GM23248 (cell line): ENCODE measurements around the gene APBA1. TPM values are rescaled to one million over a fixed set of nuclear protein-coding genes. Genes with fewer than 3 reads are reported as not detected.
A peak's percentile ranks its signal among the peaks of the same experiment; 100 is the strongest.
"Not testable (repeated sequence)": the region's sequence is repeated elsewhere in the genome, so short reads cannot be mapped to it uniquely, and the experiment has no call there.

Source experiments
- DNase-seq: peaks from one replicate; pipeline ENCODE4 v3.0.0-alpha.2; 2015
- H2AFZ ChIP-seq: fragments of 200-600 bp; sonication (generic); 2 replicates; pipeline ENCODE4 v1.6.1; 2016; ENCODE audit warnings: antibody characterized with exemption
- H3F3A ChIP-seq: fragments of 200-600 bp; sonication (generic); 2 replicates; pipeline ENCODE4 v1.6.1; 2016; ENCODE audit warnings: mild to moderate bottlenecking, antibody characterized with exemption, mixed run types; ENCODE audit not compliant: insufficient read depth
- H3K27ac ChIP-seq: fragments of 200-600 bp; sonication (generic); 2 replicates; pipeline ENCODE4 v1.5.1; 2016; ENCODE audit warnings: mild to moderate bottlenecking
- H3K27me3 ChIP-seq: fragments of 200-600 bp; sonication (generic); replicated peaks from 2 replicates; pipeline ENCODE4 v1.6.1; 2016; ENCODE audit warnings: mild to moderate bottlenecking; ENCODE audit not compliant: insufficient read depth
- H3K36me3 ChIP-seq: fragments of 200-600 bp; sonication (generic); 2 replicates; pipeline ENCODE4 v1.6.1; 2016; ENCODE audit warnings: low read depth, mild to moderate bottlenecking
- H3K4me1 ChIP-seq: fragments of 200-600 bp; sonication (generic); 2 replicates; pipeline ENCODE4 v1.6.1; 2016; ENCODE audit warnings: mild to moderate bottlenecking; ENCODE audit not compliant: insufficient read depth
- H3K4me2 ChIP-seq: fragments of 200-600 bp; sonication (generic); one replicate; pipeline ENCODE4 v1.6.1; 2016; ENCODE audit warnings: mild to moderate bottlenecking; ENCODE audit not compliant: unreplicated experiment
- H3K4me3 ChIP-seq: fragments of 200-600 bp; sonication (generic); 2 replicates; pipeline ENCODE4 v1.5.1; 2016; ENCODE audit warnings: mild to moderate bottlenecking
- H3K79me2 ChIP-seq: fragments of 200-600 bp; sonication (generic); 2 replicates; pipeline ENCODE4 v1.6.1; 2016; ENCODE audit warnings: mild to moderate bottlenecking; ENCODE audit not compliant: insufficient read depth
- H3K9ac ChIP-seq: fragments of 200-600 bp; sonication (generic); 2 replicates; pipeline ENCODE4 v1.6.1; 2016; ENCODE audit warnings: mild to moderate bottlenecking
- H3K9me2 ChIP-seq: fragments of 200-600 bp; sonication (generic); 2 replicates; pipeline ENCODE4 v1.6.1; 2016; ENCODE audit warnings: mixed run types, mild to moderate bottlenecking, moderate library complexity; ENCODE audit not compliant: insufficient read depth
- H3K9me3 ChIP-seq: fragments of 200-600 bp; sonication (generic); one replicate; pipeline ENCODE4 v1.6.1; 2017; ENCODE audit warnings: low read depth
- H4K20me1 ChIP-seq: fragments of 200-600 bp; sonication (generic); 2 replicates; pipeline ENCODE4 v1.6.0; 2016; ENCODE audit not compliant: insufficient read depth
- EZH2 ChIP-seq: fragments of 200-600 bp; sonication (generic); IDR thresholded peaks from 2 replicates; pipeline ENCODE4 v1.6.1; 2018; ENCODE audit warnings: antibody characterized with exemption, mild to moderate bottlenecking; ENCODE audit not compliant: insufficient read depth, poor library complexity, severe bottlenecking
- EZH2phosphoT487 ChIP-seq: fragments of 200-600 bp; sonication (generic); IDR thresholded peaks from 2 replicates; pipeline ENCODE4 v1.6.1; 2018; ENCODE audit warnings: antibody characterized with exemption, moderate library complexity, mild to moderate bottlenecking, low read depth; ENCODE audit not compliant: insufficient read depth
- WGBS, 2 experiments: methylation state at CpG; one replicate each; pipeline ENCODE4 v1.1.6; 2015 to 2017; ENCODE audit warnings: low lambda C conversion rate in 2 of 2, low coverage in 1 of 2; ENCODE audit errors: missing lambda C conversion rate in 2 of 2; 5-methylcytosine and 5-hydroxymethylcytosine counted together
- in situ Hi-C: fragments of 300-500 bp; cut with MboI; formaldehyde crosslinking; loops from 2 replicates; pipeline ENCODE4 v1.15.0; 2020
- polyA plus RNA-seq: library from polyadenylated mRNA; unstranded; fragments of >200 nt; fragmentation: Nextera tagmentation; extraction: Ambion mirVana; gene quantifications from 2 replicates; pipeline ENCODE4 v1.2.1, GENCODE V29; 2016
- total RNA-seq: library from RNA; depleted of rRNA; stranded (reverse); fragments of >200 nt; shearing (Covaris generic); gene quantifications from 2 replicates; pipeline ENCODE4 v1.2.3, GENCODE V29; 2014

The APBA1 gene
- total and polyA plus RNA-seq, 2 experiments from 2014 or later = 0.93 to 11.3 TPM

DNA sequence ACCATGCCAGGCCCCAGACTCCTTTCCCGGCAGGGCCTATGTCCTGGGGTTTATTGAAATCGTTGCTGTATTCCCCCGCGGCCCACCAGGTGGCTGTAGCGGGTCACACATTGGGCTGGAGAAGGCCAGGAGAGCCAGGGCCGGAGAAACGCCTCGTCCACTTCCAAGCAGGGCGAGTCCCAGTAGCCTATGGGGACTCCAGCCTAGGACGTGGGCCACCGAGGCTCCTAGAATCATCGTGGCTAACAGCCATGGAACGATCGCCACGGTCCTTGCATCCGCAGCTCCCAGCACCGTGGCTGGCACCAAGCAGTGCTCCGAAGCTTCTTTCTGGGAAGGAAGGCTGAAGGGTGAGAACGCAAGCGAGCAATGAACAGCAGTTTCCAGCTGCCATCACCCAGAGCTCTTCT lies 259.4 kb downstream of the APBA1 start:
- no peaks in the 10 kb centered on the region for H3K9me2 ChIP-seq
- H3K36me3 ChIP-seq = no peaks in the 10 kb centered on the region
- peak overlapping the region; percentile 68 for H3K4me3 ChIP-seq
- H3K27ac ChIP-seq = no peak overlapping the region
- WGBS, 2 experiments = 1 to 3% methylated on average over 17 to 18 of the region's 20 CpGs
- no peaks in the 10 kb centered on the region for H3K79me2 ChIP-seq
- H3K27me3 ChIP-seq = 0 out of 2 replicates have a peak, but pooled peaks cover 4% of the 10 kb centered on the region
- TF ChIP-seq EZH2 = no peak
- no peak for TF ChIP-seq EZH2phosphoT487
- peak overlapping the region; percentile 85 for H2AFZ ChIP-seq
- peak overlapping the region; percentile 57 for H3K9ac ChIP-seq
- H3K4me1 ChIP-seq = no peaks in the 10 kb centered on the region
- peak; percentile 86 for DNase-seq
- H4K20me1 ChIP-seq = no peaks in the 10 kb centered on the region
- in situ Hi-C loops = no loop called here
- no peaks in the 10 kb centered on the region for H3K9me3 ChIP-seq
- H3F3A ChIP-seq = no peaks in the 10 kb centered on the region
- H3K4me2 ChIP-seq = peak overlapping the region; percentile 92

GRCh38 chr9:69411931-69412740 lies 260.0 kb downstream of the APBA1 start:
- peak overlapping the region; percentile 85 for H2AFZ ChIP-seq
- H3K36me3 ChIP-seq = no peaks in the 10 kb centered on the region
- H3F3A ChIP-seq = no peaks in the 10 kb centered on the region
- no peaks in the 10 kb centered on the region for H3K79me2 ChIP-seq
- in situ Hi-C loops = no loop called here
- TF ChIP-seq EZH2 (no peak), EZH2phosphoT487 (no peak)
- H3K9me3 ChIP-seq = no peaks in the 10 kb centered on the region
- 46 to 50% methylated on average over 49 to 52 of the region's 52 CpGs for WGBS, 2 experiments
- no peaks in the 10 kb centered on the region for H3K4me1 ChIP-seq
- 0 out of 2 replicates have a peak, but pooled peaks cover 4% of the 10 kb centered on the region for H3K27me3 ChIP-seq
- no peaks in the 10 kb centered on the region for H3K9me2 ChIP-seq
- peak overlapping the region; percentile 57 for H3K9ac ChIP-seq
- no peak overlapping the region for H3K27ac ChIP-seq
- H4K20me1 ChIP-seq = no peaks in the 10 kb centered on the region
- DNase-seq = no peak
- peak overlapping the region; percentile 68; the same call in 1 of the 2 replicates for H3K4me3 ChIP-seq
- no peak overlapping the region for H3K4me2 ChIP-seq

GRCh38 chr9:69411246-69411645 lies 260.9 kb downstream of the APBA1 start:
- Histone ChIP-seq H3K4me3 (no peak overlapping the region), H3K79me2 (no peaks in the 10 kb centered on the region), H3K9ac (no peak overlapping the region), H3K27me3 (0 out of 2 replicates have a peak, but pooled peaks cover 4% of the 10 kb centered on the region), H3K9me2 (no peaks in the 10 kb centered on the region), H3K9me3 (no peaks in the 10 kb centered on the region), H3K4me2 (no peak overlapping the region), H3F3A (no peaks in the 10 kb centered on the region), H4K20me1 (no peaks in the 10 kb centered on the region), H3K36me3 (no peaks in the 10 kb centered on the region), H2AFZ (no peak overlapping the region), H3K27ac (no peak overlapping the region), H3K4me1 (no peaks in the 10 kb centered on the region)
- TF ChIP-seq EZH2 (no peak), EZH2phosphoT487 (no peak)
- in situ Hi-C loops = no loop called here
- WGBS, 2 experiments = 88 to 97% methylated on average over 3 of the region's 3 CpGs
- no peak for DNase-seq

- H3K79me2 ChIP-seq, H3K36me3 ChIP-seq, H4K20me1 ChIP-seq, in situ Hi-C loops, H3K27ac ChIP-seq, H3K4me1 ChIP-seq, H3K4me3 ChIP-seq, H3K4me2 ChIP-seq, H3K27me3 ChIP-seq, H3K9me2 ChIP-seq, H3K9ac ChIP-seq, H3K9me3 ChIP-seq, DNase-seq, H2AFZ ChIP-seq, H3F3A ChIP-seq: not testable (repeated sequence)
- WGBS, 2 experiments = 85 to 88% methylated on average over 6 of the region's 6 CpGs
These were observed 262.2 kb downstream of the APBA1 start for GRCh38 chr9:69409936-69410335.
